A549 (cell line): ENCODE data around the gene ERICH6. TPM values are rescaled to one million over a fixed set of nuclear protein-coding genes. Genes with fewer than 3 reads are reported as not detected.

ENCODE experiments used
- ATAC-seq, 2 experiments: fragments of 200-7000 bp in 1 of 2; fragments of >200 bp in 1 of 2; cut with Nextera tagmentation in 1 of 2; cut with Tn5 transposase in 1 of 2; 3 replicates each; pipeline versions ENCODE4 v1.8.0 to v1.9.1; 2018 to 2020; ENCODE audit warnings: mild to moderate bottlenecking in 1 of 2, moderate library complexity in 1 of 2
- CTCF ChIA-PET: fragments of 300-600 bp; sonication (Branson Sonifier 250); formaldehyde crosslinking; extraction: SDS; loops from one replicate; lab custom pipeline; 2021; ENCODE audit warnings: antibody characterized with exemption, inconsistent platforms; lab: Yijun Ruan, JAX
- POLR2A ChIA-PET: fragments of 350-600 bp; formaldehyde crosslinking; extraction: SDS; loops from one replicate; lab custom pipeline; 2021; ENCODE audit warnings: antibody characterized with exemption, inconsistent platforms; lab: Yijun Ruan, JAX
- DNase-seq, 2 experiments: peaks; one replicate each; pipeline versions ENCODE4 v3.0.0 to v3.0.0-alpha.2; 2011 to 2016; ENCODE audit warnings: low read depth in 1 of 2, low spot score in 1 of 2
- FAIRE-seq: peaks from 2 replicates; lab custom pipeline; 2011; peaks lifted over from hg19 to GRCh38; lab: Jason Lieb, UNC
- H3K27ac ChIP-seq, 2 experiments: fragments of >200 bp; sonication (Bioruptor Twin); formaldehyde crosslinking; 3 replicates each; pipeline ENCODE4 v1.5.1; 2016 to 2017
- H3K4me1 ChIP-seq: fragments of >200 bp; sonication (Bioruptor Twin); formaldehyde crosslinking; 3 replicates; pipeline ENCODE4 v1.6.1; 2016
- H3K4me2 ChIP-seq: fragments of >200 bp; sonication (Bioruptor Twin); formaldehyde crosslinking; 3 replicates; pipeline ENCODE4 v1.6.1; 2016
- H3K4me3 ChIP-seq: fragments of >200 bp; sonication (Bioruptor Twin); formaldehyde crosslinking; 3 replicates; pipeline ENCODE4 v1.5.1; 2016
- H3K9me3 ChIP-seq: fragments of >200 bp; sonication (Bioruptor Twin); formaldehyde crosslinking; 3 replicates; pipeline ENCODE4 v1.6.1; 2016
- BCL3 ChIP-seq: fragments of >200 bp; sonication (Bioruptor Twin); formaldehyde crosslinking; IDR thresholded peaks from 3 replicates; pipeline ENCODE4 v1.6.1; 2016
- BHLHE40 ChIP-seq: IDR thresholded peaks from 2 replicates; pipeline ENCODE4 v1.6.1; 2012; ENCODE audit warnings: low read depth, low read length, inconsistent platforms
- CBX2 ChIP-seq: fragments of 200-600 bp; sonication (generic); IDR thresholded peaks from 2 replicates; pipeline ENCODE4 v1.6.1; 2016; ENCODE audit warnings: low read depth, mild to moderate bottlenecking, borderline replicate concordance
- CHD2 ChIP-seq: fragments of 150-350 bp; IDR thresholded peaks from 2 replicates; pipeline ENCODE4 v1.6.1; 2014; ENCODE audit warnings: low read length; ENCODE audit not compliant: partially characterized antibody
- CTCF ChIP-seq: fragments of >200 bp; sonication (Bioruptor Twin); formaldehyde crosslinking; IDR thresholded peaks from 3 replicates; pipeline ENCODE4 v1.5.1; 2016
- EHF ChIP-seq: fragments of 250-450 bp; sonication (Bioruptor Pico); IDR thresholded peaks from 2 replicates; pipeline ENCODE4 v1.5.0; 2020; ENCODE audit warnings: mild to moderate bottlenecking
- EHMT2 ChIP-seq: fragments of 200-600 bp; sonication (generic); IDR thresholded peaks from 2 replicates; pipeline ENCODE4 v1.6.1; 2016; ENCODE audit warnings: antibody characterized with exemption, low read depth, mild to moderate bottlenecking, moderate library complexity
- EP300 ChIP-seq, 2 experiments: fragments of >200 bp; sonication (Bioruptor Twin); formaldehyde crosslinking; IDR thresholded peaks; 2 replicates in 1 of 2; 3 replicates in 1 of 2; pipeline ENCODE4 v1.6.1; 2016 to 2017
- GATA3 ChIP-seq: IDR thresholded peaks from 2 replicates; pipeline ENCODE4 v1.6.1; 2012; ENCODE audit warnings: borderline replicate concordance
- HDAC2 ChIP-seq: fragments of 200-600 bp; sonication (generic); IDR thresholded peaks from 2 replicates; pipeline ENCODE4 v1.6.1; 2016
- HES2 ChIP-seq: fragments of >200 bp; sonication (Bioruptor Twin); formaldehyde crosslinking; IDR thresholded peaks from 2 replicates; pipeline ENCODE4 v1.6.1; 2016
- HEYL ChIP-seq: fragments of 250-450 bp; sonication (Bioruptor Pico); IDR thresholded peaks from 2 replicates; pipeline ENCODE4 v1.8.0; 2021; ENCODE audit warnings: mild to moderate bottlenecking, moderate library complexity
- HOXA7 ChIP-seq: fragments of 250-450 bp; sonication (Bioruptor Pico); IDR thresholded peaks from 2 replicates; pipeline ENCODE4 v1.5.0; 2020; ENCODE audit warnings: mild to moderate bottlenecking, moderate library complexity
- HOXB13 ChIP-seq: fragments of 250-450 bp; sonication (Bioruptor Pico); IDR thresholded peaks from 2 replicates; pipeline ENCODE4 v1.5.0; 2020; ENCODE audit warnings: low read depth, mild to moderate bottlenecking, moderate library complexity
- HOXB5 ChIP-seq: fragments of 250-450 bp; sonication (Bioruptor Pico); IDR thresholded peaks from 2 replicates; pipeline ENCODE4 v1.5.0; 2020; ENCODE audit warnings: mild to moderate bottlenecking, moderate library complexity
- JUN ChIP-seq, 2 experiments: fragments of >200 bp; sonication (Bioruptor Twin); formaldehyde crosslinking; IDR thresholded peaks; 2 replicates in 1 of 2; 3 replicates in 1 of 2; pipeline ENCODE4 v1.6.1; 2016 to 2017
- JUNB ChIP-seq: fragments of >200 bp; sonication (Bioruptor Twin); formaldehyde crosslinking; IDR thresholded peaks from 2 replicates; pipeline ENCODE4 v1.6.1; 2016
- KDM5A ChIP-seq: fragments of 200-600 bp; sonication (generic); IDR thresholded peaks from 2 replicates; pipeline ENCODE4 v1.6.1; 2016; ENCODE audit warnings: antibody characterized with exemption, mild to moderate bottlenecking
- MAFK ChIP-seq: fragments of 450-650 bp; IDR thresholded peaks from 2 replicates; pipeline ENCODE4 v1.6.1; 2014; ENCODE audit not compliant: partially characterized antibody
- MAX ChIP-seq: IDR thresholded peaks from 2 replicates; pipeline ENCODE4 v1.6.1; 2012
- NFE2L2 ChIP-seq: fragments of 150-350 bp; conservative IDR thresholded peaks from 2 replicates; pipeline ENCODE4 v1.6.1; 2014; ENCODE audit warnings: low read length
- RCOR1 ChIP-seq: fragments of 150-350 bp; IDR thresholded peaks from 2 replicates; pipeline ENCODE4 v1.6.1; 2014; ENCODE audit warnings: antibody characterized with exemption, low read length, low read depth
- RFX5 ChIP-seq: fragments of 450-650 bp; IDR thresholded peaks from 2 replicates; pipeline ENCODE4 v1.7.1; 2014; ENCODE audit warnings: antibody characterized with exemption, mild to moderate bottlenecking, moderate library complexity
- RNF2 ChIP-seq: fragments of 200-600 bp; sonication (generic); IDR thresholded peaks from 2 replicates; pipeline ENCODE4 v1.6.1; 2016; ENCODE audit warnings: low read depth, mild to moderate bottlenecking, antibody characterized with exemption, moderate library complexity, borderline replicate concordance
- SMC3 ChIP-seq: fragments of >200 bp; sonication (Bioruptor Twin); formaldehyde crosslinking; IDR thresholded peaks from 3 replicates; pipeline ENCODE4 v1.6.1; 2018; ENCODE audit warnings: inconsistent platforms
- SREBF2 ChIP-seq: fragments of 450-650 bp; IDR thresholded peaks from 2 replicates; pipeline ENCODE4 v1.6.1; 2014; ENCODE audit warnings: mild to moderate bottlenecking, moderate library complexity
- TFCP2L1 ChIP-seq: fragments of 250-450 bp; sonication (Bioruptor Pico); IDR thresholded peaks from 2 replicates; pipeline ENCODE4 v1.5.0; 2021; ENCODE audit warnings: mild to moderate bottlenecking
- USF2 ChIP-seq: fragments of 450-650 bp; IDR thresholded peaks from 2 replicates; pipeline ENCODE4 v1.6.1; 2014; ENCODE audit warnings: antibody characterized with exemption
- ZSCAN20 ChIP-seq: fragments of 250-450 bp; sonication (Bioruptor Pico); IDR thresholded peaks from 2 replicates; pipeline ENCODE4 v1.8.0; 2022; ENCODE audit warnings: mild to moderate bottlenecking, moderate library complexity
- WGBS: methylation state at CpG from one replicate; pipeline ENCODE4 v1.1.6; 2017; ENCODE audit errors: missing lambda C conversion rate; 5-methylcytosine and 5-hydroxymethylcytosine counted together
- polyA plus RNA-seq, 4 experiments: library from polyadenylated mRNA; depleted of rRNA in 3 of 4; stranded (reverse); fragments of >200 nt; fragmentation: RNase III in 1 of 4; extraction: RNeasy Plus Mini Kit Qiagen cat#74134 plus additional on column Dnase treatment in 1 of 4; gene quantifications; 2 replicates in 3 of 4; 3 replicates in 1 of 4; pipeline ENCODE4 v1.2.3, GENCODE V29; 2011 to 2017

Gene ERICH6
- polyA plus RNA-seq, 2 of the 4 experiments (the other 2 are of a cell fraction): 0.06 TPM; not detected in 1

- TF ChIP-seq BCL3 (no peak), JUN (IDR thresholded peaks at IDR 0.05) (no peak), CTCF (no peak), SREBF2 (no peak), MAX (no peak), KDM5A (no peak)
Measured at GRCh38 chr3:150653110-150653561, 50.6 kb downstream of the ERICH6 start (continued).

GRCh38 chr3:150640256-150640655, 63.5 kb downstream of the ERICH6 start:
- DNase-seq (no peak), ATAC-seq (no peak), FAIRE-seq (no peak)
- Histone ChIP-seq H3K27ac (no peak overlapping the region), H3K9me3 (no peaks in the 10 kb centered on the region), H3K4me1 (no peaks in the 10 kb centered on the region), H3K4me3 (no peak overlapping the region), H3K4me2 (no peak overlapping the region)
- POLR2A ChIA-PET: no interaction called here
- 91% methylated on average over 12 of the region's 12 CpGs for WGBS
- TF ChIP-seq HES2: no peak
- no peak for TF ChIP-seq RCOR1
- no peak for TF ChIP-seq HOXB5 (CRISPR knock-in tag)
- no peak for TF ChIP-seq RFX5
- TF ChIP-seq CHD2: no peak
- no peak for TF ChIP-seq EHMT2
- no peak for TF ChIP-seq EHF (CRISPR knock-in tag)
- TF ChIP-seq JUNB: no peak
- no peak for TF ChIP-seq HOXB13 (CRISPR knock-in tag)
- TF ChIP-seq SMC3: no peak
- no peak for TF ChIP-seq GATA3
- no peak for TF ChIP-seq NFE2L2
- no peak for TF ChIP-seq BHLHE40
- CTCF ChIA-PET: interaction anchor here (1.3 kb wide), 1 partner anchor 64 kb away, joined by 3 read pairs; the partner anchor contains the start of gene ERICH6

GRCh38 chr3:150639262-150639661, 64.5 kb downstream of the ERICH6 start:
- FAIRE-seq: no peak
- Histone ChIP-seq H3K4me2 (no peak overlapping the region), H3K4me3 (no peak overlapping the region), H3K9me3 (no peaks in the 10 kb centered on the region), H3K27ac (no peak overlapping the region), H3K4me1 (no peaks in the 10 kb centered on the region)
- POLR2A ChIA-PET: no interaction called here
- no peak for ATAC-seq
- DNase-seq: no peak
- CTCF ChIA-PET: interaction anchor here (1.3 kb wide), 1 partner anchor 65 kb away, joined by 3 read pairs; the partner anchor contains the start of gene ERICH6
- 54% methylated on average over 5 of the region's 5 CpGs for WGBS
- TF ChIP-seq SREBF2 (no peak), EP300 (IDR thresholded peaks at IDR 0.05) (no peak), HOXA7 (CRISPR knock-in tag) (no peak)

GRCh38 chr3:150636258-150636657, 67.5 kb downstream of the ERICH6 start:
- no peak overlapping the region for H3K4me3 ChIP-seq
- FAIRE-seq (no peak), DNase-seq (no peak), ATAC-seq (no peak; a peak in 1 of 6 replicates)
- ChIA-PET POLR2A (no interaction called here), CTCF (interaction anchor here (1.0 kb wide), 1 partner anchor 25 kb away, joined by 3 read pairs; no protein-coding TSS in a partner anchor)
- WGBS: 89% methylated on average over 5 of the region's 5 CpGs
- H3K4me1 ChIP-seq: no peaks in the 10 kb centered on the region
- no peaks in the 10 kb centered on the region for H3K9me3 ChIP-seq
- no peak overlapping the region for H3K4me2 ChIP-seq
- H3K27ac ChIP-seq: no peak overlapping the region
- TF ChIP-seq MAFK (no peak), CHD2 (no peak), RNF2 (no peak), TFCP2L1 (CRISPR knock-in tag) (no peak), HDAC2 (no peak), USF2 (no peak), CBX2 (no peak), HOXA7 (CRISPR knock-in tag) (no peak), CTCF (no peak), HEYL (CRISPR knock-in tag) (no peak), ZSCAN20 (CRISPR knock-in tag) (no peak)
